H1 (cell line): Measurements from ENCODE around the gene LDLRAD3. TPM values are rescaled to one million over a fixed set of nuclear protein-coding genes. Genes with fewer than 3 reads are reported as not detected.

Experiments used
- CEBPB ChIP-seq: IDR thresholded peaks from 2 replicates; pipeline ENCODE4 v1.6.1; 2012; ENCODE audit warnings: low read depth, low read length
- CHD1 ChIP-seq: IDR thresholded peaks from 2 replicates; pipeline ENCODE4 v1.6.1; 2012; ENCODE audit warnings: low read depth, low read length, improper control_type of control experiment
- CHD7 ChIP-seq: fragments of 300-600 bp; sonication (generic); IDR thresholded peaks from 2 replicates; pipeline ENCODE4 v1.7.1; 2012; ENCODE audit warnings: low read length, moderate library complexity, mild to moderate bottlenecking, inconsistent platforms; ENCODE audit not compliant: insufficient replicate concordance
- EP300 ChIP-seq, 2 experiments: IDR thresholded peaks; 1 replicate in 1 of 2; 2 replicates in 1 of 2; pipeline ENCODE4 v1.6.1; 2011 to 2012; ENCODE audit warnings: low read depth in 2 of 2, low read length in 2 of 2, mild to moderate bottlenecking in 2 of 2, borderline replicate concordance in 1 of 2, inconsistent platforms in 1 of 2, moderate library complexity in 1 of 2
- NANOG ChIP-seq: IDR thresholded peaks from 2 replicates; pipeline ENCODE4 v1.6.1; 2011; ENCODE audit warnings: low read length, low read depth, mild to moderate bottlenecking, inconsistent platforms; ENCODE audit not compliant: insufficient read depth, poor library complexity, severe bottlenecking
- NRF1 ChIP-seq: IDR thresholded peaks from 2 replicates; pipeline ENCODE4 v1.6.1; 2011; ENCODE audit warnings: mild to moderate bottlenecking, low read depth, low read length, improper control_type of control experiment
- SIN3A ChIP-seq, 2 experiments: IDR thresholded peaks in 1 of 2; conservative IDR thresholded peaks in 1 of 2; 2 replicates each; pipeline ENCODE4 v1.6.1; 2011 to 2012; ENCODE audit warnings: low read length in 2 of 2, improper control_type of control experiment in 1 of 2, low read depth in 1 of 2, mild to moderate bottlenecking in 1 of 2
- polyA plus RNA-seq, 7 experiments: library from polyadenylated mRNA; depleted of rRNA in 3 of 7; stranded (reverse) in 5 of 7; unstranded in 2 of 7; fragments of >200 nt in 5 of 7; fragments of 200-250 nt in 2 of 7; gene quantifications; 1 replicate in 5 of 7; 2 replicates in 1 of 7; 4 replicates in 1 of 7; pipeline versions ENCODE4 v1.2.1 to v1.2.3, GENCODE V29; 2011 to 2013; ENCODE audit warnings: missing spikeins in 2 of 7, mixed read lengths in 2 of 7
- total RNA-seq: library from RNA; stranded (reverse); fragmentation: NEBNext Ultra II Directional; extraction: Animal tissue kit (Norgen Biotek cat#: 25700); gene quantifications from 2 replicates; pipeline ENCODE4 v1.2.1, GENCODE V29; 2021
- TF ChIP-seq, protein P1 (sequence below): IDR thresholded peaks from 2 replicates; pipeline ENCODE4 v1.6.1; 2011; ENCODE audit warnings: low read length, improper control_type of control experiment

The LDLRAD3 gene
- total and polyA plus RNA-seq, 2 of the 8 experiments (the other 6 are each of a cell fraction or from before 2014, with no cell fraction given) = 18.6 to 22.8 TPM

- TF ChIP-seq CHD7 (no peak), SIN3A (conservative IDR thresholded peaks at IDR 0.05 in 1 of 2, IDR thresholded peaks at IDR 0.05 in 1 of 2; ENCODE audit: low read depth in 1 of 2, low read length in 2 of 2) (no peak), CHD1 (no peak), CEBPB (no peak), NRF1 (no peak), EP300 (IDR thresholded peaks at IDR 0.05; ENCODE audit: borderline replicate concordance in 1 of 2, low read depth in 2 of 2, low read length in 2 of 2) (no peak), NANOG (no peak)
- TF ChIP-seq, protein P1, sequence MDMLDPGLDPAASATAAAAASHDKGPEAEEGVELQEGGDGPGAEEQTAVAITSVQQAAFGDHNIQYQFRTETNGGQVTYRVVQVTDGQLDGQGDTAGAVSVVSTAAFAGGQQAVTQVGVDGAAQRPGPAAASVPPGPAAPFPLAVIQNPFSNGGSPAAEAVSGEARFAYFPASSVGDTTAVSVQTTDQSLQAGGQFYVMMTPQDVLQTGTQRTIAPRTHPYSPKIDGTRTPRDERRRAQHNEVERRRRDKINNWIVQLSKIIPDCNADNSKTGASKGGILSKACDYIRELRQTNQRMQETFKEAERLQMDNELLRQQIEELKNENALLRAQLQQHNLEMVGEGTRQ = no peak
Measured at GRCh38 chr11:36227044-36227443, 283.2 kb downstream of the LDLRAD3 start (continued).
